Erythroblast (primary cell): Measurements from ENCODE around the gene MOB1A.

Experiments used
- GATA1 ChIP-seq: IDR thresholded peaks from 2 replicates; pipeline ENCODE4 v1.6.1; 2011; ENCODE audit warnings: low read depth, mild to moderate bottlenecking, control low read depth, low read length, moderate library complexity
- POLR2A ChIP-seq: IDR thresholded peaks from 2 replicates; pipeline ENCODE4 v1.6.1; 2011; ENCODE audit warnings: mild to moderate bottlenecking, low read length

GRCh38 chr2:74149247-74149525 is 29.5 kb downstream of the MOB1A start:
- TF ChIP-seq POLR2A (no peak), GATA1 (no peak)
